GM23338 (cell line): ENCODE results near the gene EMC10. TPM values are rescaled to one million over a fixed set of nuclear protein-coding genes. Genes with fewer than 3 reads are reported as not detected.

ENCODE experiments used
- ATAC-seq: fragments of 200-7000 bp; cut with Tn5 transposase; 3 replicates; pipeline ENCODE4 v1.9.1; 2020
- DNase-seq: peaks from one replicate; pipeline ENCODE4 v3.0.0-alpha.2; 2015; ENCODE audit warnings: low spot score
- H2AFZ ChIP-seq: fragments of 200-600 bp; sonication (generic); 2 replicates; pipeline ENCODE4 v1.8.0; 2016; ENCODE audit warnings: antibody characterized with exemption, mild to moderate bottlenecking, moderate library complexity
- H3F3A ChIP-seq: fragments of 200-600 bp; sonication (generic); replicated peaks from 2 replicates; pipeline ENCODE4 v1.8.0; 2017; ENCODE audit warnings: antibody characterized with exemption, mixed run types, low read depth
- H3K27ac ChIP-seq: fragments of 200-600 bp; sonication (generic); 2 replicates; pipeline ENCODE4 v1.6.1; 2016; ENCODE audit warnings: low read depth
- H3K27me3 ChIP-seq: fragments of 200-600 bp; sonication (generic); 2 replicates; pipeline ENCODE4 v1.8.0; 2016; ENCODE audit warnings: mild to moderate bottlenecking, mixed run types, moderate library complexity; ENCODE audit not compliant: insufficient read depth
- H3K36me3 ChIP-seq: fragments of 200-600 bp; sonication (generic); 2 replicates; pipeline ENCODE4 v1.8.0; 2016; ENCODE audit warnings: mild to moderate bottlenecking; ENCODE audit not compliant: insufficient read depth
- H3K4me1 ChIP-seq: fragments of 200-600 bp; sonication (generic); 2 replicates; pipeline ENCODE4 v1.8.0; 2016; ENCODE audit warnings: mild to moderate bottlenecking, moderate library complexity; ENCODE audit not compliant: insufficient read depth
- H3K4me2 ChIP-seq: fragments of 200-600 bp; sonication (generic); 2 replicates; pipeline ENCODE4 v1.7.1; 2017; ENCODE audit warnings: mixed run types
- H3K4me3 ChIP-seq: fragments of 200-600 bp; sonication (generic); 2 replicates; pipeline ENCODE4 v1.6.1; 2016; ENCODE audit warnings: mixed run types
- H3K79me2 ChIP-seq: fragments of 200-600 bp; sonication (generic); replicated peaks from 2 replicates; pipeline ENCODE4 v1.8.0; 2017; ENCODE audit warnings: mild to moderate bottlenecking; ENCODE audit not compliant: insufficient read depth
- H3K9me2 ChIP-seq: fragments of 200-600 bp; sonication (generic); 2 replicates; pipeline ENCODE4 v1.8.0; 2017; ENCODE audit not compliant: insufficient read depth
- H4K20me1 ChIP-seq: fragments of 200-600 bp; sonication (generic); replicated peaks from 2 replicates; pipeline ENCODE4 v1.8.0; 2017; ENCODE audit warnings: mild to moderate bottlenecking; ENCODE audit not compliant: insufficient read depth
- H3K27ac Mint-ChIP-seq: 2 replicates; pipeline ENCODE4 v1.8.0; 2020; ENCODE audit warnings: inconsistent platforms, mild to moderate bottlenecking, moderate library complexity, mixed read lengths
- H3K27me3 Mint-ChIP-seq: 3 replicates; pipeline ENCODE4 v1.8.0; 2022; ENCODE audit warnings: low read depth, mild to moderate bottlenecking, moderate library complexity, mixed read lengths, inconsistent platforms; ENCODE audit not compliant: insufficient read depth, poor library complexity
- H3K36me3 Mint-ChIP-seq: 3 replicates; pipeline ENCODE4 v1.8.0; 2021; ENCODE audit warnings: low read depth, mild to moderate bottlenecking, inconsistent platforms, moderate library complexity, mixed read lengths
- H3K4me1 Mint-ChIP-seq: 3 replicates; pipeline ENCODE4 v1.8.0; 2020; ENCODE audit warnings: mild to moderate bottlenecking, inconsistent platforms, mixed read lengths
- H3K4me3 Mint-ChIP-seq: 3 replicates; pipeline ENCODE4 v1.8.0; 2021; ENCODE audit warnings: moderate library complexity, mild to moderate bottlenecking, inconsistent platforms, mixed read lengths
- H3K9me3 Mint-ChIP-seq: 3 replicates; pipeline ENCODE4 v1.8.0; 2020; ENCODE audit warnings: moderate library complexity, mild to moderate bottlenecking, inconsistent platforms, mixed read lengths
- CREB1 ChIP-seq: fragments of 250-450 bp; sonication (Bioruptor Pico); IDR thresholded peaks from 2 replicates; pipeline ENCODE4 v1.5.0; 2020; ENCODE audit warnings: low read depth, mild to moderate bottlenecking, moderate library complexity
- STAT1 ChIP-seq: IDR thresholded peaks from one replicate; pipeline ENCODE4 v1.6.1; 2016; ENCODE audit warnings: antibody characterized with exemption; ENCODE audit not compliant: unreplicated experiment
- ZNF114 ChIP-seq: fragments of 250-450 bp; sonication (Bioruptor Pico); IDR thresholded peaks from 2 replicates; pipeline ENCODE4 v1.5.0; 2020; ENCODE audit warnings: mild to moderate bottlenecking, moderate library complexity
- polyA plus RNA-seq: library from polyadenylated mRNA; unstranded; fragments of >200 nt; fragmentation: Nextera tagmentation; extraction: Ambion mirVana; gene quantifications from 2 replicates; pipeline ENCODE4 v1.2.1, GENCODE V29; 2016
- total RNA-seq: library from RNA; depleted of rRNA; stranded (reverse); fragments of >200 nt; shearing (Covaris generic); gene quantifications from 2 replicates; pipeline ENCODE4 v1.2.3, GENCODE V29; 2014
- TF ChIP-seq, protein P1 (sequence below): fragments of 250-450 bp; sonication (Bioruptor Pico); IDR thresholded peaks from 2 replicates; pipeline ENCODE4 v1.5.0; 2020; ENCODE audit warnings: mild to moderate bottlenecking, moderate library complexity
- TF ChIP-seq, protein P2 (sequence below), 2 experiments: fragments of 200-600 bp in 1 of 2; sonication (generic) in 1 of 2; conservative IDR thresholded peaks; 2 replicates each; pipeline versions ENCODE4 v1.5.1 to v1.6.1; 2016 to 2017; ENCODE audit warnings: antibody characterized with exemption in 2 of 2, low read depth in 2 of 2, mild to moderate bottlenecking in 2 of 2, moderate library complexity in 1 of 2
- TF ChIP-seq, protein P3 (sequence below): IDR thresholded peaks from one replicate; pipeline ENCODE4 v1.6.1; 2018; ENCODE audit warnings: antibody characterized with exemption; ENCODE audit not compliant: unreplicated experiment

Gene EMC10
- total and polyA plus RNA-seq, 2 experiments from 2014 or later: 24.8 to 113 TPM

DNA sequence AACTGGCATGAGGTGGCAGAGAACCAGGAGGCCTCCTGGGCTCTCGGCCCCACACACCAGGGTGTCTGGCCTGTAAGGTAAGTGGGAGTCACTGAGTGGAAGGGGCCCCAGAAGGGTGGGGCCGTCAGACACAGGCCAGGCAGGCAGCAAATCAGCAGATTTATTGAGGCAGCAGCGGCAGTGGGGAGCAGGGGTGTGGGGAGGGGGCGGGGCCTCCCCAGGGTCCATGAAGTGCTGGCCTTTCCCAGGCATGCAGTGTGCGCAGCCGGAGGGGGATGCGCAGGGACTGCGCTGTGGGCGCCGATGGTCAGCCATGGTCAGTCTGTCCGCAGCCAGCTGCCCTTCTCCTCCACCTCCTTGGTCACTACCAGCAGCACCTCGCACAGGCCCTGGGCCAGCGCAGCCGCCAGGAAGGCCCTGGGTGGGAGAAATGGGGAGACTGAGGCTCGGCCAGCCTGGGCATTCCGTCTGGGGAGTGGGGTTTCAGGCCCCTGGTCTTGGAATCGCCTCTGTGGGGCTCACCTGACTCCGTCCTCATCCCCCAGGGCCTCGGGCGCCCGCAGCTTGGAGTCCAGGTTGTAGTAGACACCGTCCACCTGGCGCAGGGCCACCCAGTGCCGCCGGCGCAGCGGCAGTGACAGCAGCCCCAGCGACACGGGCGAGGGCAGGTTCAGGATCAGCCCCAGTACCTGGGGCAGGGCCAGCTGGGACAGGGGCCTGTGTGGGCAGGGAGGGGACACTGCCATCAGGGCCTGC, 29.7 kb downstream of the EMC10 start:
- TF ChIP-seq ZNF114 (CRISPR knock-in tag): no peak
- TF ChIP-seq, protein P1, sequence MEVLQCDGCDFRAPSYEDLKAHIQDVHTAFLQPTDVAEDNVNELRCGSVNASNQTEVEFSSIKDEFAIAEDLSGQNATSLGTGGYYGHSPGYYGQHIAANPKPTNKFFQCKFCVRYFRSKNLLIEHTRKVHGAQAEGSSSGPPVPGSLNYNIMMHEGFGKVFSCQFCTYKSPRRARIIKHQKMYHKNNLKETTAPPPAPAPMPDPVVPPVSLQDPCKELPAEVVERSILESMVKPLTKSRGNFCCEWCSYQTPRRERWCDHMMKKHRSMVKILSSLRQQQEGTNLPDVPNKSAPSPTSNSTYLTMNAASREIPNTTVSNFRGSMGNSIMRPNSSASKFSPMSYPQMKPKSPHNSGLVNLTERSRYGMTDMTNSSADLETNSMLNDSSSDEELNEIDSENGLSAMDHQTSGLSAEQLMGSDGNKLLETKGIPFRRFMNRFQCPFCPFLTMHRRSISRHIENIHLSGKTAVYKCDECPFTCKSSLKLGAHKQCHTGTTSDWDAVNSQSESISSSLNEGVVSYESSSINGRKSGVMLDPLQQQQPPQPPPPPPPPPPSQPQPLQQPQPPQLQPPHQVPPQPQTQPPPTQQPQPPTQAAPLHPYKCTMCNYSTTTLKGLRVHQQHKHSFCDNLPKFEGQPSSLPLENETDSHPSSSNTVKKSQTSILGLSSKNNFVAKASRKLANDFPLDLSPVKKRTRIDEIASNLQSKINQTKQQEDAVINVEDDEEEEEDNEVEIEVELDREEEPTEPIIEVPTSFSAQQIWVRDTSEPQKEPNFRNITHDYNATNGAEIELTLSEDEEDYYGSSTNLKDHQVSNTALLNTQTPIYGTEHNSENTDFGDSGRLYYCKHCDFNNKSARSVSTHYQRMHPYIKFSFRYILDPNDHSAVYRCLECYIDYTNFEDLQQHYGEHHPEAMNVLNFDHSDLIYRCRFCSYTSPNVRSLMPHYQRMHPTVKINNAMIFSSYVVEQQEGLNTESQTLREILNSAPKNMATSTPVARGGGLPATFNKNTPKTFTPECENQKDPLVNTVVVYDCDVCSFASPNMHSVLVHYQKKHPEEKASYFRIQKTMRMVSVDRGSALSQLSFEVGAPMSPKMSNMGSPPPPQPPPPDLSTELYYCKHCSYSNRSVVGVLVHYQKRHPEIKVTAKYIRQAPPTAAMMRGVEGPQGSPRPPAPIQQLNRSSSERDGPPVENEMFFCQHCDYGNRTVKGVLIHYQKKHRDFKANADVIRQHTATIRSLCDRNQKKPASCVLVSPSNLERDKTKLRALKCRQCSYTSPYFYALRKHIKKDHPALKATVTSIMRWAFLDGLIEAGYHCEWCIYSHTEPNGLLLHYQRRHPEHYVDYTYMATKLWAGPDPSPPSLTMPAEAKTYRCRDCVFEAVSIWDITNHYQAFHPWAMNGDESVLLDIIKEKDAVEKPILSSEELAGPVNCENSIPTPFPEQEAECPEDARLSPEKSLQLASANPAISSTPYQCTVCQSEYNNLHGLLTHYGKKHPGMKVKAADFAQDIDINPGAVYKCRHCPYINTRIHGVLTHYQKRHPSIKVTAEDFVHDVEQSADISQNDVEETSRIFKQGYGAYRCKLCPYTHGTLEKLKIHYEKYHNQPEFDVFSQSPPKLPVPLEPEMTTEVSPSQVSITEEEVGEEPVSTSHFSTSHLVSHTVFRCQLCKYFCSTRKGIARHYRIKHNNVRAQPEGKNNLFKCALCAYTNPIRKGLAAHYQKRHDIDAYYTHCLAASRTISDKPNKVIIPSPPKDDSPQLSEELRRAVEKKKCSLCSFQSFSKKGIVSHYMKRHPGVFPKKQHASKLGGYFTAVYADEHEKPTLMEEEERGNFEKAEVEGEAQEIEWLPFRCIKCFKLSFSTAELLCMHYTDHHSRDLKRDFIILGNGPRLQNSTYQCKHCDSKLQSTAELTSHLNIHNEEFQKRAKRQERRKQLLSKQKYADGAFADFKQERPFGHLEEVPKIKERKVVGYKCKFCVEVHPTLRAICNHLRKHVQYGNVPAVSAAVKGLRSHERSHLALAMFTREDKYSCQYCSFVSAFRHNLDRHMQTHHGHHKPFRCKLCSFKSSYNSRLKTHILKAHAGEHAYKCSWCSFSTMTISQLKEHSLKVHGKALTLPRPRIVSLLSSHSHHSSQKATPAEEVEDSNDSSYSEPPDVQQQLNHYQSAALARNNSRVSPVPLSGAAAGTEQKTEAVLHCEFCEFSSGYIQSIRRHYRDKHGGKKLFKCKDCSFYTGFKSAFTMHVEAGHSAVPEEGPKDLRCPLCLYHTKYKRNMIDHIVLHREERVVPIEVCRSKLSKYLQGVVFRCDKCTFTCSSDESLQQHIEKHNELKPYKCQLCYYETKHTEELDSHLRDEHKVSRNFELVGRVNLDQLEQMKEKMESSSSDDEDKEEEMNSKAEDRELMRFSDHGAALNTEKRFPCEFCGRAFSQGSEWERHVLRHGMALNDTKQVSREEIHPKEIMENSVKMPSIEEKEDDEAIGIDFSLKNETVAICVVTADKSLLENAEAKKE: no peak
- H3K4me1 Mint-ChIP-seq: no peaks in the 10 kb centered on the region
- ATAC-seq: no peak
- Histone ChIP-seq H3K27me3 (peaks cover 19% of the 10 kb centered on the region), H4K20me1 (no peaks in the 10 kb centered on the region; the same call in 1 of the 2 replicates), H3F3A (no peaks in the 10 kb centered on the region), H3K4me2 (no peak overlapping the region), H3K79me2 (no peaks in the 10 kb centered on the region), H3K4me1 (peaks cover 7% of the 10 kb centered on the region; the same call in 1 of the 2 replicates), H3K4me3 (no peak overlapping the region), H2AFZ (no peak overlapping the region), H3K36me3 (no peaks in the 10 kb centered on the region), H3K27ac (no peak overlapping the region), H3K9me2 (no peaks in the 10 kb centered on the region)
- no peak overlapping the region for H3K4me3 Mint-ChIP-seq
- peaks cover 9% of the 10 kb centered on the region for H3K27me3 Mint-ChIP-seq
- peaks cover 97% of the 10 kb centered on the region for H3K9me3 Mint-ChIP-seq
- no peak overlapping the region for H3K27ac Mint-ChIP-seq
- H3K36me3 Mint-ChIP-seq: peaks cover 33% of the 10 kb centered on the region
- no peak for DNase-seq

DNA sequence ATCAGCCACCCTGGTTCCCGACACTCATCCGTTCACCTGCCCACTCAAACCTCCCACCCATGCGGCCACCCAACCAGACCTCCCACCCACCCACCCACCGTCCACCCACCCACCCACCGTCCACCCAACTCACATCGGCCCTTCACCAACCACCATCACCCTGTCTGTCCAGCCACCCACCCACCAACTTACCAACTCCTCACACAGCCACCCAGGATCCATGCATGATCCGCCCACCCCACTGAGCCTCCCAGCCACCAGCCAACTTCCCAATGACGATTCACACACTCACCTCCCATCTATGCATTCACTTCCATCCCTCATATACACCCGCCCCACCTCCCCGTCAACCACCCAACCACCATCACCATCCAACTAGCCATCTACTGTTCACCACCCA, 30.4 kb downstream of the EMC10 start:
- no peak for DNase-seq
- Histone ChIP-seq H3K4me1 (peaks cover 4% of the 10 kb centered on the region; the same call in 1 of the 2 replicates), H3K36me3 (no peaks in the 10 kb centered on the region), H3F3A (no peaks in the 10 kb centered on the region), H3K79me2 (no peaks in the 10 kb centered on the region), H2AFZ (no peak overlapping the region), H3K27ac (no peak overlapping the region), H3K27me3 (peaks cover 19% of the 10 kb centered on the region), H3K4me2 (no peak overlapping the region), H4K20me1 (no peaks in the 10 kb centered on the region; the same call in 1 of the 2 replicates), H3K4me3 (no peak overlapping the region), H3K9me2 (no peaks in the 10 kb centered on the region)
- Mint-ChIP-seq H3K9me3 (peaks cover 96% of the 10 kb centered on the region), H3K4me3 (no peak overlapping the region), H3K4me1 (no peaks in the 10 kb centered on the region), H3K27me3 (peaks cover 9% of the 10 kb centered on the region), H3K27ac (no peak overlapping the region), H3K36me3 (peaks cover 34% of the 10 kb centered on the region)
- ATAC-seq: no peak
- TF ChIP-seq STAT1: no peak
- TF ChIP-seq, protein P2, sequence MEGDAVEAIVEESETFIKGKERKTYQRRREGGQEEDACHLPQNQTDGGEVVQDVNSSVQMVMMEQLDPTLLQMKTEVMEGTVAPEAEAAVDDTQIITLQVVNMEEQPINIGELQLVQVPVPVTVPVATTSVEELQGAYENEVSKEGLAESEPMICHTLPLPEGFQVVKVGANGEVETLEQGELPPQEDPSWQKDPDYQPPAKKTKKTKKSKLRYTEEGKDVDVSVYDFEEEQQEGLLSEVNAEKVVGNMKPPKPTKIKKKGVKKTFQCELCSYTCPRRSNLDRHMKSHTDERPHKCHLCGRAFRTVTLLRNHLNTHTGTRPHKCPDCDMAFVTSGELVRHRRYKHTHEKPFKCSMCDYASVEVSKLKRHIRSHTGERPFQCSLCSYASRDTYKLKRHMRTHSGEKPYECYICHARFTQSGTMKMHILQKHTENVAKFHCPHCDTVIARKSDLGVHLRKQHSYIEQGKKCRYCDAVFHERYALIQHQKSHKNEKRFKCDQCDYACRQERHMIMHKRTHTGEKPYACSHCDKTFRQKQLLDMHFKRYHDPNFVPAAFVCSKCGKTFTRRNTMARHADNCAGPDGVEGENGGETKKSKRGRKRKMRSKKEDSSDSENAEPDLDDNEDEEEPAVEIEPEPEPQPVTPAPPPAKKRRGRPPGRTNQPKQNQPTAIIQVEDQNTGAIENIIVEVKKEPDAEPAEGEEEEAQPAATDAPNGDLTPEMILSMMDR (conservative IDR thresholded peaks at IDR 0.05; ENCODE audit: low read depth in 2 of 2): no peak
- TF ChIP-seq CREB1 (CRISPR knock-in tag): no peak
- TF ChIP-seq ZNF114 (CRISPR knock-in tag): no peak
- TF ChIP-seq, protein P3, sequence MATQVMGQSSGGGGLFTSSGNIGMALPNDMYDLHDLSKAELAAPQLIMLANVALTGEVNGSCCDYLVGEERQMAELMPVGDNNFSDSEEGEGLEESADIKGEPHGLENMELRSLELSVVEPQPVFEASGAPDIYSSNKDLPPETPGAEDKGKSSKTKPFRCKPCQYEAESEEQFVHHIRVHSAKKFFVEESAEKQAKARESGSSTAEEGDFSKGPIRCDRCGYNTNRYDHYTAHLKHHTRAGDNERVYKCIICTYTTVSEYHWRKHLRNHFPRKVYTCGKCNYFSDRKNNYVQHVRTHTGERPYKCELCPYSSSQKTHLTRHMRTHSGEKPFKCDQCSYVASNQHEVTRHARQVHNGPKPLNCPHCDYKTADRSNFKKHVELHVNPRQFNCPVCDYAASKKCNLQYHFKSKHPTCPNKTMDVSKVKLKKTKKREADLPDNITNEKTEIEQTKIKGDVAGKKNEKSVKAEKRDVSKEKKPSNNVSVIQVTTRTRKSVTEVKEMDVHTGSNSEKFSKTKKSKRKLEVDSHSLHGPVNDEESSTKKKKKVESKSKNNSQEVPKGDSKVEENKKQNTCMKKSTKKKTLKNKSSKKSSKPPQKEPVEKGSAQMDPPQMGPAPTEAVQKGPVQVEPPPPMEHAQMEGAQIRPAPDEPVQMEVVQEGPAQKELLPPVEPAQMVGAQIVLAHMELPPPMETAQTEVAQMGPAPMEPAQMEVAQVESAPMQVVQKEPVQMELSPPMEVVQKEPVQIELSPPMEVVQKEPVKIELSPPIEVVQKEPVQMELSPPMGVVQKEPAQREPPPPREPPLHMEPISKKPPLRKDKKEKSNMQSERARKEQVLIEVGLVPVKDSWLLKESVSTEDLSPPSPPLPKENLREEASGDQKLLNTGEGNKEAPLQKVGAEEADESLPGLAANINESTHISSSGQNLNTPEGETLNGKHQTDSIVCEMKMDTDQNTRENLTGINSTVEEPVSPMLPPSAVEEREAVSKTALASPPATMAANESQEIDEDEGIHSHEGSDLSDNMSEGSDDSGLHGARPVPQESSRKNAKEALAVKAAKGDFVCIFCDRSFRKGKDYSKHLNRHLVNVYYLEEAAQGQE: no peak
